Activated CD4-positive, alpha-beta T cell treated with anti-CD3 and anti-CD28 coated beads for 4 hours (primary cell): ENCODE data around the gene DUSP22.
"Not testable (repeated sequence)": the region's sequence is repeated elsewhere in the genome, so short reads cannot be mapped to it uniquely, and the experiment has no call there.

Experiments used
- DNase-seq, 2 donors: peaks; one replicate each; pipeline ENCODE4 v3.0.0-alpha.2; 2020

The DUSP22 gene

DNA sequence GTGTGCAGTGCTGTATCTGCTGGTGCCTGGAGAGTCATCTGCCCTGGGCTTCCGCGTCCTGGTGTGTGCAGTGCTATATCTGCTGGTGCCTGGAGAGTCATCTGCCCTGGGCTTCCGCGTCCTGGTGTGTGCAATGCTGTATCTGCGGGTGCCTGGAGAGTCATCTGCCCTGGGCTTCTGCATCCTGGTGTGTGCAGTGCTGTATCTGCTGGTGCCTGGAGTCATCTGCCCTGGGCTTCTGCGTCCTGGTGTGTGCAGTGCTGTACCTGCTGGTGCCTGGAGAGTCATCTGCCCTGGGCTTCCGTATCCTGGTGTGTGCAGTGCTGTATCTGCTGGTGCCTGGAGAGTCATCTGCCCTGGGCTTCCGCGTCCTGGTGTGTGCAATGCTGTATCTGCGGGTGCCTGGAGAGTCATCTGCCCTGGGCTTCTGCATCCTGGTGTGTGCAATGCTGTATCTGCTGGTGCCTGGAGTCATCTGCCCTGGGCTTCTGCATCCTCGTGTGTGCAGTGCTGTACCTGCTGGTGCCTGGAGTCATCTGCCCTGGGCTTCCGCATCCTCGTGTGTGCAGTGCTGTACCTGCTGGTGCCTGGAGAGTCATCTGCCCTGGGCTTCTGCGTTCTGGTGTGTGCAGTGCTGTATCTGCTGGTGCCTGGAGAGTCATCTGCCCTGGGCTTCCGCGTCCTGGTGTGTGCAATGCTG lies 33.0 kb downstream of the DUSP22 start:
- not testable (repeated sequence) for DNase-seq

DNA sequence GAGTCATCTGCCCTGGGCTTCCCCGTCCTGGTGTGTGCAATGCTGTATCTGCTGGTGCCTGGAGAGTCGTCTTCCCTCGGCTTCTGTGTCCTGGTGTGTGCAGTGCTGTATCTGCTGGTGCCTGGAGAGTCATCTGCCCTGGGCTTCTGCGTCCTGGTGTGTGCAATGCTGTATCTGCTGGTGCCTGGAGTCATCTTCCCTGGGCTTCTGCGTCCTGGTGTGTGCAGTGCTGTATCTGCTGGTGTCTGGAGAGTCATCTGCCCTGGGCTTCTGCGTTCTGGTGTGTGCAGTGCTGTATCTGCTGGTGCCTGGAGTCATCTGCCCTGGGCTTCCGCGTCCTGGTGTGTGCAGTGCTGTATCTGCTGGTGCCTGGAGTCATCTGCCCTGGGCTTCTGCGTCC lies 33.8 kb downstream of the DUSP22 start:
- DNase-seq = not testable (repeated sequence)

DNA sequence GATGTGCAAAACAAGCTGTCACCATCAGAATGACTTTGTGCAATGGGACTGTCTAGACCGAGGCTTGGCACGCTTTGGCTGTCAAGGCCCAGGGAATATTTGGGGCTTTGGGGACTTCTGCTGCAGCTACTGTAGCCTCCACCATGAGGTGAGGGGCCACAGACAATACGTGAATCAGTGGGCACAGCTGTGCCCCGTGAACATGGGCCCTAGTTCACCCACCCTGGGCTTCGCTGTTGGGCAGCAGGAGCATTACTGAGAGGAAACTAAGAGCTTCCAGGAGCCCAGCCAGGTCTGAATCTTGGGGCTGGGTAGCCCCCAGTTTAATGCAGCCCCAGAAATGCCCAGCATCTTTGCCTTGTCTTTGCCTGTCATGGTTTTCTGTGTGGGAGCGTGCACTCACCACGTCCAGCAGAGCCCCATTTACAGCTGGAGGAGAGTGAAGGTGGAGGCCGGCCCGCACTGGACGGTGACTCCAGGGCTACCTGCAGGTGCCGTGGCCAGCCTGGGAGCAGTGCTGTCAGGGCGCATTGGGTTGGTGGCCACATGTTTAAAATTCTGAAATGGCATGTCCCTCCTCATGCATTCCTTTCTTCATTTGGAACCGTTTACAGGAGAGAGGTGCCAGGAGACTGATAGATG lies 34.7 kb downstream of the DUSP22 start:
- no peak for DNase-seq

DNA sequence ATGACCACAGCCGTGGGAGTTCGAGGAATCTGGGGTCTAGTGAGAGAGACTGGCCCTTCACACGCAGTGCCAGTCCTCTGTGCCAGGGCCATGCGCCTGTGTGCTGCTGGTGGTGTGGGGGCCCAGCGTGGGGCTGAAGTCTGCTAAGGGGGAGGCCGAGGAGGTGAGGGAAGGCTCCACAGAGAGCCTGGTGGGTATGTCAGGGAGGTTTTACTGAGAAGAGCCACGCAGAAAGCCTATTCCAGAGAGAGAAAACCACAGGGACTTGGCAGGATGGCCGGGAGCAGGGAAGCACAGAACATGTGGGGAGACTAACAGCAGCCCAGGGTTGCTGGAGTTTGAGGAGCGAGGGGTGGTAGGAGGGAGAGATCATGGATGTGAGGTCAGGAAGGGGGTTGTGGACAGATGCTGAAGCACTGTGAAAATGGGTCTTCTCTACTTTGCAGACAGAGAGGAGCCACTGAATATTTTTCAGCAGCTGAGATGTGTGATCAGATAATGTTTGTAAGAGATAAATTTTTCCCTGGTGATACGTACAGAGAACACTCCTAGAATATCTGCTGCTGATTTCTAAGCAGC lies 35.3 kb downstream of the DUSP22 start:
- DNase-seq = no peak

DNA sequence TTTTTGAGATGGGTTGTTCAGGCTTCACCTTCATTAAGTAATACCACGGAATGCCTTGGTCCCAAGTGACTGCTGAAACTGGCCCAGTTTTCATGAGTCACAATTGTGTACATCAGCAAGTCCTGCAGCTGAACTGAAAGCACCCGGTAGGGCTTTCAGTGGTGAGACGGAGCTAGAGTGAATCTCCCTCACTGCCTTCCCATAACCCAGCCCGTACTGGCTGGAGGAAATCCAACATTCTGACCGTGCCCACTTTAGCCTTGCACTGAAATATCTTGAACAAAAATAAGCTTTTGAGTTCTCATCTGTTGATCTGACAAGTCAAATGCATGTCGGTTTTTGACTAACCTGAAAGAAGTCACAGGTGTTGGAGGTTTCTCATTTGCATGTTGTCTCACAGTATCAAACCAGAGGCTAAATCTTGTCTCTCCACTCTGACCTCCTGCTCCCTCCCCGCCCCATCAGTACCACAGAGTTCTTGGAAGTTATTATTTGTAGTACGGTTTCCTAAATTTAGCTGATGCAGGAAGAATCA lies 35.9 kb downstream of the DUSP22 start:
- DNase-seq = no peak

DNA sequence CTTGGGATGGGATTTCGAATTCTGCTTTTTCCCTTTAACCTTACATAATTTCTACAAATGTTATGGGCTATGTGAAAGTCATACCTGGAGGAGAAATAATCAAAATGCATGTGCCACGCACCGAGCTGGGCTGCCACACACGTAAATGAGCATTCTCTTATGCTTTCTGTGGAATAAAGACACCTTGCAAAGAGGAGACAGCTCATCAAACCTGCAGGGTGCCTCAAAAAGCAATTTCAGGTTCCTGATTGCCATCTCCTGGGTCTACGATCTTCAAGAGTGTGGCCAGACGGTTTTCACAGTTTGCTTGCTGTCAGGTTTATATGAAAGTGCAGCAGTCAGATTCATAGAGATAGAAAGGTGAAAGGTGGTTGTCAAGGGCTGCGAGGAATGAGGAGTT lies 36.6 kb downstream of the DUSP22 start:
- DNase-seq = no peak

DNA sequence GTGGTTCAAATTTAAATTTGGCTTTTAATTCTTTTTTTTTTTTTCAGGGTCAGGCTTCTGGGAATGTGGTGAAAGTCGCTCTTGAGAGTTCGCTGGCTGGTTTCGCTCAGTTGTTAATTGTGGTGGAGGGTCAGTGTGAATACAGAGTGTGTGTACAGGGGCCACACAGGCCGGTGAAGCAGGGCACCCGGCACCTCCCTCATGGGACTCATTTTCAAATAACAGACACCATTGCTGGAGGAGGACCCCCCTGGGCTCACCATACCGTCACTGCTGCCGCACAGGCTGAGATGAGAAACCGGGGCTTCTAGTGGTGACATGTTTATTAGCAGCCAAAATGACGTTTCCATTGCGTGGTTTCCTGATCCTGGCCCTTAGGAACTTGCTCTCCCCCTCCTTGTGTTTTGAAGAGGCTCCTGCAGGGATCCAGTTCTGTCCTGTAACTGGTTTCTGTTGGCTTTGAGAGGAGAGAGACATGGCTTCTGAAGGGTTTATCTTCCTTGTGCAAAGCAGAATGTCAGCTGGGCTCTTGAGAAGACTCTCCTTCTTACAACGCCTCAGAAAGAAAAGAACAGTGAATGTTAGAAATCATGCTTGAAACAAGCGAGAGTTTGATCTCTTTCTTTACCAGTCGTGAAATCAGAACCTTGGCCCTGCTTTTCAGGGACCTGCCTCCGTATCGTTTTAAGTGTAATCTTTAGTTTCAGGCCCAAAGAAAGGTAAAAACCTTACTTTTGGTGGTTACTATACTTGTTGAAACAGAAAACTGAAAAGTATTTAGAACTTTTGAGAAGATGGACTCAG lies 37.8 kb downstream of the DUSP22 start:
- DNase-seq = no peak

DNA sequence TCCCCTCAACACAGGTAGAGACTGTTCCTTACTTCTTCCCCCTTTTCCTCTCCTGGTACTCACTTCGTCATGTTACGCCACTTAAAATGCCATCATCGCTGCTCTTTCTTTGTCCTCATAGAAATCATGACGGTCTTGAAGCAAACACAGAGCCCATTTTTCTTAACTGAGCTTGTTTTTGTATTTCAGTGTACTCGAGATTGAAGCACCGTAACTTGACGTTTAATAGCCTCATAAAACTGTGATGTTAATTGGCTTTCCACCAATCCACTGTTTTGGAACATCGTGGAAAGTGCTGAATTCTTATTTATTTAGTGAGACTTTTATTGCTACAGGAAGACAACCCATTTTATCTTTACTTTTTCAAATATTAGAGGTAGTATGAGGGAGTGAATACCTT lies 38.7 kb downstream of the DUSP22 start:
- no peak for DNase-seq

DNA sequence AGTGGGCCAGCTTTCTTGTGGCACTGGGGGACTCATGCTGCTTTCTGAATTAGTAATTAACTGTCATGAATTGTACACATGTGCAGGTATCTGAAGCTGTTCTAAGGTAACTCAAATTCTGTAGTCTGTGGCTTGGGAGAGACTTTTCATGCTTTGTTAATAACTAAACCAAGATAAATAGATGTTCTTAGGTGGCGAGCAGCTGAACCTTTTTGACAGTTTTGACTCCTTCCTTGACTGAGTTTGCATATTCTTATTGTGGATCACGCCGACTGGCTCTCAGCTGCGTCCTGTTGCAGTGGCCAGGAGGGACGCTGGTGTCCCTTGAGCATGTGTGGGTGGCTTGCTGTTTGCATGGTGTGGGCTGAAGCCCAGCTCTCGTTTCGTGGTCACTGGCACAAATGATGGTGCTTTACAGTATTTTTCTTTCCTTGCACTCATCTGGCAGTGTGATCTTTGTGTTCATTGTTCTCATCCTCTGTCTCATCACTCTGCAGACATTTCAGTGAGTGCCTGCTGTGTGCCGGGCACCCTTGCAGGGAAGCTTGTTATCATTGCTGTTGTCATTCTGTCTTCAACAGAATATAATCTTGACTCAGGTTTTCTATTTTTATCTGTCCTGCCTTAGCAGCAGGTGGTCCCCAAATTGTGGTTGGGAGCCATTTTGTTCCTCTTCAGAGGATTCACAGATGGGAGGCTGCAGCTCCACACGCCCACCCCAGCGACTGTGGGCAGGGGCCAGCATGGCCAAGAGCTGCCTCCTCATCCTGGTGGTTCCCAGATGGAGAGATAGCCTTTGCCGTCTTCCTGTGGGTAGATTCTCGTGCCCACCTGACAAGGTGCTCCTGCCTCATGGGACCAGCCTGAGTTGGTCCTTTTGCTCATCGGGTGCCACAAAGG lies 39.6 kb downstream of the DUSP22 start:
- DNase-seq = no peak

DNA sequence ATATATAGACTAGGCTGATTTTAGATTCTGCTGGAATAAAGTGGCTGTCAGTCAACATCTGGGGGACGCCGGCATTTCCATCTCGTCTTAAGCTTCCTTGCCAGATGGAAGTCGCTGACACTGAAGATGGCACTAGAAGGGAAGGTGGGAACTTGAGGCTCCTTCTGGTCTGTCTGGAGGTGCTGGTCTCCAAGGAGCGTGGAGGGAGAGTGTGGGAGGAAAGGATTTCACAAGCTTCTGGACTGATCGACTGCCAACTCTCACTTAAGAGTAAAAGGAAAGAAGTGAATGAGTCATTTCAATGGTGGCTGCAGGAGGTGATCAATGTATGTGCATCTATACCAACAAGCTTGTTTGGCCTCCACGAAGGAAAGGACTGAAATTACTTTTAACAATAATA lies 40.4 kb downstream of the DUSP22 start:
- DNase-seq = no peak

DNA sequence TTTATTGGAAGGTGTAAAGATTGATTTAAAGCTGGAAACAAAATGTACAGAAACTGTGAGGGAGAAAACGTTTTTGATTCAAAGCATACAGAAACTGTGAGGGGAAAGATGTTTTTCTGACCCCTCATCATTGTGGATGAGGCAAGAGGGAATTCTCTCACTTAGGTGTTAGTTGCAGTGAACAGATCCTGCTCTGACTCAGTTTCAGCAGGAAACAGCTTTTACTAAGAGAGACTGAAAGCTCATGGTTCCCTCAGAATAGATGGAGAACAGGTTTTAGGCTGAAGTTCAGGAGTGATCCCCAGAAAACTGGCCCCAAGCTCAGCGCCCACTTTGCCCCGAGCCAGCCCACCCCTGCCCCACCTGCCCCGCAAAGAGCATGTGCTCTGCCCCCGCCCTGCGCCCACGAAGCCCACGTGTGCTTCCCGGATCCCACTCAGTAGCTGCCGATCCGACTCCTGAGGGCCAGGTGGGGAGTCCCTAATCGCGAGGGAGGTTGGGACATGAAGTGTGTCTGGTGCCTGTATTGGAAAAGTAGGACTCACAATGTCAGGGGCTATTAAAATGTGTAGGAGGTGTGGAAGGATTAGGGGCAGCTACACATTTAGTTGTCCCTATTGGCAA lies 41.2 kb downstream of the DUSP22 start:
- DNase-seq = no peak

DNA sequence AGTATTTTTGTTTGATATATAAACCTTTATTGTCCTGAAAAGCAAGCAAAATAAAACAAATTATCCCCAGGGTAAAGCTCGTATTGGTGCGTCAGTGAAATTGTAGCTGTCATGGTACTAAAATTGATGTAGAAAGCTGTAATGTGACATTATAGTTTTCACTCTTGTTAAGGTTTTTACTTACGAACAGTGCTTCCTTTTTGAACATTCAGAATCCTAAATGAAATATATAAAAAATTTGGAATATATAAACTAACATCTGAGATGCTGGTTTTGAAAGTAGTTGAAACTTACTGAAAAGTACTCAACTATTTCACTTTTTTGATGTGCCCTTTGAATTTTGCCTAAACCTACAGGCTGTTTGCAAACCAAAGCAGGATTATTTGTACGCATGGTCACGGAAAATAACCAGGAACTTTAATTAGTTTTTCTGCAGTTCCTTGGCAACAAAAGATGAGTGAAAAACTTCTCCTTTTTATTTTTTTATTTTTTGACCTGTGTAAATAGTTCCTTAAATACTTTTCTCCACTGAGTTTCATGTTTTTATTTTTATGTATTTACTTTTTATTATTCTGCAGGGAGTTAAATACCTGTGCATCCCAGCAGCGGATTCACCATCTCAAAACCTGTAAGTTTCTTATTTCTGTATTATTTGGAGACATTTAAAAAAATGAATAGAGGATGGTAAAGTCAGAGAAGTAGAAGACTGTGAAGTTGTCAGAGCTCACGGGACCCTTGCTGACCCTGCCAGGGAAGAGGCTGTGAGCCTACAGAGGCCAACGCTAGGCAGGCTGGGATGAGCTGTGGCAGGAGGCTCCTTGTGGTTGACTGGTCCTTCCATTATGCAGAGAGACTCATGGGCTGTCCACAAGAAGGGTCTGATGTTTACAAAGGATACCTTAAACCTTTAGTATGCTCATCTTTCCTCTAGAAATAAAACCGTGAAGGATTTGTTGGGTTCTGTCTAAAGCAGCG lies 42.5 kb downstream of the DUSP22 start:
- DNase-seq = no peak

DNA sequence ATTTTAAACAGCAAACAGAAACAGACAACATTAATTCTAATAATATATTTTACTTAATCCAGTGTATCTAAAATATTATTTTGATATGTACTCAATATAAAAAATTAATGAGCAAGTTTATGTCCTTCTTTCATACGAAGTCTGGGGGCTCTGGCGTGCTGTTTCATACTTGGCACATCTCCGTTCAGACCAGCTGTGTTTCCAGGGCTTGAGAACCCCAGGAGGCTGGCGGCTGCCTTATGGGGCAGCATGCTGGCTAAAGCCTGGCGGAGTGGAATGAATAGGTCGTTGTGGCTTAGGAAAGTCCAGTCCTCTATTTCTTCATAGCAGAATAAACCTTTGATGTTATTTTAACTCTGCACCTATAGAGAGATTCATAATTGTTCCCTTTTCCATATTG lies 43.3 kb downstream of the DUSP22 start:
- no peak for DNase-seq

DNA sequence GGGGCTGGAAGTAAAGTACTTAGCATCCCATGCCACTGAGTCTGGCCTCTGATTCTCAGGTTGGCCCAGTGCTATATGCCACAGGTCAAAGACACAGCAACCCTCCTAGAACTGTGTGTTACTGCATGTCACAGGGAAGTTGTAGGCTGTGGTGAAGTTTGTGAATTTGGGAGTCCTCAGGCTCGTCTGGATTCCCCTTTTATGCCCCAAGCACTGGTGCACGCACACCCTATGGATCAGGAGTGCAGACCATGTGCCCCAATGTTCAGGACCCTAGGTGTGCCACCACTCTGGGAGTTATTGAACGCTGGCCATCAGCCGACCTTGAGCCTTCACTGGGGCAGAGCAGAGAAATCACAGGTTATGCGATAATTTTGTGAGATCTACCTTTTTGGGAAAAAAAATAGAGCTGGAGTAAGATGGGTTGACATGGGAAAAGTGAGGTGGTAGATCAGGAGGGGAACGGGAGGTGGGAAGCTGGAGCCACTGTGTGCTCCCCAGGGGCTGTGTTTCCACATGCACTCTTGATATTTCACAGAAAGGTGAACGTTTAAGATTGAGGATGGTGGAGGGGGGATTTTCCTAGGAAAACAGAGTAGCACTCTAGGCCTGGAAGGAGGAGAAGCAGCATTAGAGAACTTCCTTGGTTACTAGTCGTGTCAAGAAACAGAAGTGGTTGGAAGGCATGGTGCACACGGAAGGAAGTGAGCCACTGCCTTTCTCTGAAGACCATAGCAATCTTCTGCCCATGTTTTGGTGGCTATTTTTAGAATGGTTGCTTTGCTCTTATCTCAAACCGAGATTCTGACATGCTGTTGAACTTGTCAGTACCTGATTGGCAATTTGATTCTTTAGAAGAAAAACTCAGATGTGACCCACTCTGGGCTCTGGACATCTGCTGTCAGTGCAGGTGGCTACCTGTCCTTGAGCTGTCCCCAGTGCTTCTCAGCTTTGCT lies 44.1 kb downstream of the DUSP22 start:
- no peak for DNase-seq

DNA sequence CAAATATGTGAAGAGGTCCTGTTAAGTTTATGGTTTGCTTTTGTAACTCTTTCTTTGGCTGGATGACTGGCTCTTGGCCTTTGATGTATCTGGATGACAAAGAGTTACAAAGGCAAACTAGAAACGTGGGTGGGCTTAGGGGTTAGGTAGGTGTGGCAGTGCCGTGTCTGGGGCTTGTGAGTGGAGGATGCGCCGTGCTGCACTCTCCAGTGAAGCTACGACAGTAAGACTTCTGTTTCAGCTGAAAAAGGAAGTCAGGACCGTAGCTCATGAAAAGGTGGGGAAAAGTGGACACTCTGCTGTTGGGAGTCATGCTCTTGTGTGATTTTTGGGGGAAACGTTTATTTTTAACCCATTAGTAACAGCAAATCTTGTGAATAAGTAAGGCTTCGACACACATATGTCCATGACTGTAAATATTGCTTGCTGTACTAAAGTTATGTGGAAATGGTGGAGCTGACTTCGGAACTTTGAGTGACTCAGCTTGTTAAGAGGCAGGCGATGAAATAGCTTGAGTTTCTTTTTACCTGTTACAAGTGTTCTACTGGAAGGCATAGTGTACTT lies 45.6 kb downstream of the DUSP22 start:
- DNase-seq = peak; percentile 33 to 38

DNA sequence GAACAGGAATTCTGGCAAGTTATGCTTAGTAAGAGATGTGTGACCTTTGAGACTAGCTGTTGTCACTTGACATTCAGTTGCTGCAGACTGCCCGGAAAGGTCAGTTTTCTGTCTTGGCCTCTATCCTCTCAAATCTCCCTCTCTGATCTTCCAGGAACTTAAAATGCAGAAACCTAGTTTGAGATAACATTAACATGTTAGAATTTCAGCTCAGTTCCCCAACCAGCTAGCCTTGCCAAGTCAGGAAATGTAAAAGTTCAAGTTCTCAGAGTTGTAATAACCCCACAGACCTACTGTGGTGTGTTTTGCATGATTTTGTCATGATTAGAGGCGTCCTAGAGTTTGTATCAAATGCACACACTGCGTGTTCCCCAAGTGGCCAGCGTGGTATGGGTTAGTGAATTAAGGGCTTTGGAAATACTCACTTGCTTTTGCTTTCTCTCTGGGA lies 46.6 kb downstream of the DUSP22 start:
- DNase-seq = no peak

DNA sequence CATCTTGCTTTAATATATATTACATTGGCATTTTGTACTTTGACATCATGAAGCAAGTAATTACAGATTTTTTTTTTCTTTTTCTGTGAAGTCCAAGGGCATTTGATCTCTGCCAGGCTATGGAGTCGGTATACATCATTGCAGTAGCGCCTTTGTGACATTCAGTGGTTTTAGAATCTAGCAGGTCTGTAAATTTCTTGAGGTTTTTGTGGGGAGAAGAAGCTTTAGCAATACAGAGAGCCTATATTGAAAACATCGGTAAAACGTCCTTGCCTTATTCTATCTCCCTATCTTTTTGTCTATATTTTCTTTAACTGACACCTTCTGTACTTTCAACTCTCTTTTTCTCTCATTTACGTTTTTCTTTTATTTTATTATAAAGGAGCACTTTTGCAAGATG lies 47.2 kb downstream of the DUSP22 start:
- DNase-seq = no peak

DNA sequence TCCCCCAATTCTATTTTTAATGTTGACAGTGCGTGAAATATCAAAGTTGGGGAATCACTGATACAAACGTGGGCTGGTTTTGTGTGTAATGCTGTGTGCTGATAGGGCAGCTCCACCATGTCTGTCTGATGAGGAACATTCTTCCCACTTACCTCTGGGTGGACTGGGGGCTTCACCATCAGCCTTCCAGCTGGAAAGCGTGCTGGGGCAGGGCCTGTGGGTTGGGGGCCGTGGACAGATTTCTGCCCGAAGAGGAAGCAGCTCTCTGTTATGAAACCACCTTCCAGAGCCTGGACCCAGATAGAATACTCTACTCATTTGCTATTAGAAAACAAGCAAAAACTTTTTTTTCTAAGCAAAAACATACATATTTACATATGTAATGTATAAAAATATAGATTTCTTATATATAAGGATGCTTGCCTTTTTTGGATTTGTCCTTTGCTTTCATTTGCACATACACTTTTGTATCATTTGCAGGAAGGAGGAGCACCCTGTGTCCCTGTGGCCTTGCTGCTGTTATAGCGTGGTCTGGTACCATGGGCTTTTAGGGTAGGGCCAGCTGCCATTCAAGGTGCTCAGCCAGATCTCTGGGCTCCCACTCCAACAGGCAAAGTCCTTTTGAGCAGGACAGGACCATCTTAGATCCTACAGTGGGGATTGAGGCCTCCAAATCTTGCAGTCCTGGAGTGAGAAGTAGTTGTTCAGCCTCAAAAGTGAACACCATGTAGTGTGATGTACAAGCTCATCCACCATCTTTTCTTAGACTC lies 48.1 kb downstream of the DUSP22 start:
- no peak for DNase-seq
